K562 (cell line): ENCODE results near the gene CFD. TPM values are rescaled to one million over a fixed set of nuclear protein-coding genes. Genes with fewer than 3 reads are reported as not detected.

ENCODE experiments used
- BRD9 ChIP-seq: fragments of 450-650 bp; IDR thresholded peaks from 2 replicates; pipeline ENCODE4 v1.6.1; 2018; ENCODE audit warnings: low read depth; ENCODE audit not compliant: partially characterized antibody
- FOSL1 ChIP-seq: fragments of 200-800 bp; sonication (Bioruptor generic); conservative IDR thresholded peaks from 2 replicates; pipeline ENCODE4 v1.6.1; 2016; ENCODE audit warnings: missing genetic modification characterization, missing compliant biosample characterization
- MGA ChIP-seq: fragments of 450-650 bp; IDR thresholded peaks from 2 replicates; pipeline ENCODE4 v1.6.1; 2016; ENCODE audit warnings: mild to moderate bottlenecking, moderate library complexity
- NR4A1 ChIP-seq, 2 experiments: fragments of 250-450 bp in 1 of 2; fragments of 450-650 bp in 1 of 2; sonication (Bioruptor Pico) in 1 of 2; IDR thresholded peaks; 2 replicates each; pipeline versions ENCODE4 v1.4.0 to v1.6.1; 2016 to 2020; ENCODE audit warnings: mild to moderate bottlenecking in 2 of 2, missing compliant biosample characterization in 1 of 2, missing genetic modification characterization in 1 of 2, moderate library complexity in 1 of 2
- POLR2H ChIP-seq: IDR thresholded peaks from 2 replicates; pipeline ENCODE4 v1.6.1; 2016; ENCODE audit warnings: missing genetic modification characterization, low read depth, mild to moderate bottlenecking, control low read depth, missing compliant biosample characterization, moderate library complexity
- SMAD2 ChIP-seq: fragments of 150-350 bp; IDR thresholded peaks from 2 replicates; pipeline ENCODE4 v1.6.1; 2014; ENCODE audit warnings: low read depth, mild to moderate bottlenecking, low read length
- SP1 ChIP-seq: sonication (generic); formaldehyde crosslinking; IDR thresholded peaks from 2 replicates; pipeline ENCODE4 v1.8.1; 2022; ENCODE audit warnings: mild to moderate bottlenecking, missing genetic modification reagents
- TARDBP ChIP-seq: fragments of 450-650 bp; IDR thresholded peaks from 2 replicates; pipeline ENCODE4 v1.6.1; 2016
- TCF3 ChIP-seq: sonication (generic); formaldehyde crosslinking; IDR thresholded peaks from 2 replicates; pipeline ENCODE4 v1.4.0; 2020; ENCODE audit warnings: mild to moderate bottlenecking, missing genetic modification reagents
- ZBTB34 ChIP-seq: fragments of 250-450 bp; sonication (Bioruptor Pico); IDR thresholded peaks from 2 replicates; pipeline ENCODE4 v1.8.0; 2021; ENCODE audit warnings: mild to moderate bottlenecking, moderate library complexity
- polyA plus RNA-seq, 8 experiments: library from polyadenylated mRNA; depleted of rRNA in 4 of 8; stranded (reverse) in 5 of 8; unstranded in 3 of 8; fragments of >200 nt; fragmentation: Nextera tagmentation in 2 of 8; fragmentation: Illumina TruSeq in 1 of 8; extraction: Ambion mirVana in 2 of 8; extraction: Trizol in 1 of 8; gene quantifications; 2 replicates each; pipeline versions ENCODE4 v1.2.1 to v1.2.3, GENCODE V29; 2011 to 2014; ENCODE audit warnings: inconsistent platforms in 1 of 8, missing spikeins in 1 of 8
- total RNA-seq, 7 experiments: library from RNA; depleted of rRNA in 6 of 7; stranded (reverse); fragments of >200 nt in 6 of 7; fragmentation: Illumina TruSeq in 2 of 7; extraction: Trizol in 2 of 7; gene quantifications; 2 replicates each; pipeline versions ENCODE4 v1.2.1 to v1.2.3, GENCODE V29; 2011 to 2021; ENCODE audit warnings: low replicate concordance in 1 of 7

The CFD gene
- total and polyA plus RNA-seq, 9 of the 15 experiments (the other 6 are each of a cell fraction or from before 2014, with no cell fraction given): 0.52 to 59.4 (median 7.6) TPM

GRCh38 chr19:861756-862580 lies 2.5 kb downstream of the CFD start (continued):
- peak; percentile 96 for TF ChIP-seq MGA
- no peak for TF ChIP-seq SP1
- no peak for TF ChIP-seq BRD9
- no peak for TF ChIP-seq POLR2H (tag)
- TF ChIP-seq FOSL1 (tag): no peak
- TF ChIP-seq TARDBP: no peak
- no peak for TF ChIP-seq SMAD2
- no peak for TF ChIP-seq ZBTB34 (CRISPR knock-in tag)
- TF ChIP-seq TCF3: 0 out of 2 replicates have a peak, but pooled peaks have one; percentile 20
- no peak for TF ChIP-seq NR4A1 (CRISPR knock-in tag; IDR thresholded peaks at IDR 0.05)
- TF ChIP-seq NR4A1 (tag; IDR thresholded peaks at IDR 0.05): 0 out of 2 replicates have a peak, but pooled peaks have one; percentile 44
